Mesenchymal stem cell (in vitro differentiated cells and primary cell): Measurements from ENCODE around the gene ZFP92.

ENCODE experiments used
- DNase-seq: peaks from one replicate; pipeline ENCODE4 v3.0.0-alpha.2; 2013
- H2AFZ ChIP-seq: one replicate; pipeline ENCODE4 v1.6.1; 2013; ENCODE audit warnings: low read depth, mild to moderate bottlenecking, control low read depth, inconsistent platforms, low read length, moderate library complexity
- H2AK5ac ChIP-seq: 2 replicates; pipeline ENCODE4 v1.6.1; 2013; ENCODE audit warnings: low read length, moderate library complexity, mild to moderate bottlenecking, inconsistent platforms; ENCODE audit not compliant: severe bottlenecking
- H2BK120ac ChIP-seq: one replicate; pipeline ENCODE4 v1.6.1; 2013; ENCODE audit warnings: low read depth, mild to moderate bottlenecking, inconsistent platforms, low read length, moderate library complexity
- H2BK12ac ChIP-seq, 2 experiments: one replicate each; pipeline ENCODE4 v1.6.1; 2013; ENCODE audit warnings: inconsistent platforms in 2 of 2, low read length in 2 of 2, mild to moderate bottlenecking in 2 of 2, moderate library complexity in 2 of 2, control low read depth in 1 of 2
- H2BK15ac ChIP-seq: one replicate; pipeline ENCODE4 v1.6.1; 2013; ENCODE audit warnings: mild to moderate bottlenecking, low read depth, inconsistent platforms; ENCODE audit not compliant: poor library complexity, severe bottlenecking
- H2BK5ac ChIP-seq: 2 replicates; pipeline ENCODE4 v1.6.1; 2013; ENCODE audit warnings: low read depth, mild to moderate bottlenecking, low read length, control low read depth, inconsistent platforms; ENCODE audit not compliant: poor library complexity, severe bottlenecking
- H3K14ac ChIP-seq, 2 experiments: one replicate each; pipeline ENCODE4 v1.6.1; 2013; ENCODE audit warnings: inconsistent platforms in 2 of 2, low read length in 2 of 2, control low read depth in 1 of 2, mild to moderate bottlenecking in 1 of 2, moderate library complexity in 1 of 2
- H3K18ac ChIP-seq, 2 experiments: one replicate each; pipeline ENCODE4 v1.6.1; 2013; ENCODE audit warnings: inconsistent platforms in 2 of 2, low read length in 2 of 2, control low read depth in 1 of 2, low read depth in 1 of 2, mild to moderate bottlenecking in 1 of 2
- H3K23ac ChIP-seq, 2 experiments: one replicate each; pipeline ENCODE4 v1.6.1; 2013; ENCODE audit warnings: inconsistent platforms in 2 of 2, low read length in 2 of 2, mild to moderate bottlenecking in 2 of 2, moderate library complexity in 2 of 2, control low read depth in 1 of 2
- H3K27ac ChIP-seq: 2 replicates; pipeline ENCODE4 v1.5.1; 2013; ENCODE audit warnings: mild to moderate bottlenecking, moderate library complexity, low read length, control low read depth, inconsistent platforms; ENCODE audit not compliant: poor library complexity, severe bottlenecking
- H3K27me3 ChIP-seq, 2 experiments: 2 replicates each; pipeline versions ENCODE4 v1.6.1 to v1.7.0; 2013; ENCODE audit warnings: low read length in 2 of 2, mild to moderate bottlenecking in 2 of 2, moderate library complexity in 2 of 2, control low read depth in 1 of 2, inconsistent platforms in 1 of 2; ENCODE audit not compliant: control insufficient read depth in 1 of 2, insufficient read depth in 1 of 2
- H3K36me3 ChIP-seq, 2 experiments: 2 replicates each; pipeline versions ENCODE4 v1.6.1 to v1.7.0; 2013; ENCODE audit warnings: low read length in 2 of 2, control low read depth in 1 of 2, inconsistent platforms in 1 of 2, low read depth in 1 of 2, mild to moderate bottlenecking in 1 of 2; ENCODE audit not compliant: insufficient read depth in 2 of 2, control insufficient read depth in 1 of 2
- H3K4ac ChIP-seq, 2 experiments: one replicate each; pipeline ENCODE4 v1.6.1; 2013; ENCODE audit warnings: inconsistent platforms in 2 of 2, low read length in 2 of 2, mild to moderate bottlenecking in 2 of 2, moderate library complexity in 2 of 2, control low read depth in 1 of 2, low read depth in 1 of 2
- H3K4me1 ChIP-seq: 2 replicates; pipeline ENCODE4 v1.6.1; 2013; ENCODE audit warnings: low read depth, low read length, control low read depth; ENCODE audit not compliant: control insufficient read depth, insufficient read depth
- H3K4me2 ChIP-seq: 2 replicates; pipeline ENCODE4 v1.6.1; 2013; ENCODE audit warnings: low read length, mild to moderate bottlenecking, inconsistent platforms; ENCODE audit not compliant: poor library complexity, severe bottlenecking
- H3K4me3 ChIP-seq, 2 experiments: 2 replicates each; pipeline versions ENCODE4 v1.5.1 to v1.7.0; 2013; ENCODE audit warnings: low read length in 2 of 2, mild to moderate bottlenecking in 2 of 2, control low read depth in 1 of 2, low read depth in 1 of 2; ENCODE audit not compliant: insufficient read depth in 1 of 2
- H3K79me1 ChIP-seq: replicated peaks from 2 replicates; pipeline ENCODE4 v1.6.1; 2013; ENCODE audit warnings: mild to moderate bottlenecking, control low read depth, low read length, inconsistent platforms; ENCODE audit not compliant: poor library complexity, severe bottlenecking
- H3K9ac ChIP-seq: 2 replicates; pipeline ENCODE4 v1.7.0; 2013; ENCODE audit warnings: mild to moderate bottlenecking, low read length, moderate library complexity
- H3K9me3 ChIP-seq: 2 replicates; pipeline ENCODE4 v1.7.0; 2013; ENCODE audit warnings: mild to moderate bottlenecking, low read length; ENCODE audit not compliant: control insufficient read depth
- H4K8ac ChIP-seq: one replicate; pipeline ENCODE4 v1.6.1; 2013; ENCODE audit warnings: inconsistent platforms, mild to moderate bottlenecking, low read length, moderate library complexity
- H4K91ac ChIP-seq: one replicate; pipeline ENCODE4 v1.6.1; 2013; ENCODE audit warnings: mild to moderate bottlenecking, low read length, inconsistent platforms
- WGBS: methylation state at CpG from one replicate; pipeline ENCODE4 v1.1.7; 2013; ENCODE audit warnings: mixed read lengths; 5-methylcytosine and 5-hydroxymethylcytosine counted together

Gene ZFP92

DNA sequence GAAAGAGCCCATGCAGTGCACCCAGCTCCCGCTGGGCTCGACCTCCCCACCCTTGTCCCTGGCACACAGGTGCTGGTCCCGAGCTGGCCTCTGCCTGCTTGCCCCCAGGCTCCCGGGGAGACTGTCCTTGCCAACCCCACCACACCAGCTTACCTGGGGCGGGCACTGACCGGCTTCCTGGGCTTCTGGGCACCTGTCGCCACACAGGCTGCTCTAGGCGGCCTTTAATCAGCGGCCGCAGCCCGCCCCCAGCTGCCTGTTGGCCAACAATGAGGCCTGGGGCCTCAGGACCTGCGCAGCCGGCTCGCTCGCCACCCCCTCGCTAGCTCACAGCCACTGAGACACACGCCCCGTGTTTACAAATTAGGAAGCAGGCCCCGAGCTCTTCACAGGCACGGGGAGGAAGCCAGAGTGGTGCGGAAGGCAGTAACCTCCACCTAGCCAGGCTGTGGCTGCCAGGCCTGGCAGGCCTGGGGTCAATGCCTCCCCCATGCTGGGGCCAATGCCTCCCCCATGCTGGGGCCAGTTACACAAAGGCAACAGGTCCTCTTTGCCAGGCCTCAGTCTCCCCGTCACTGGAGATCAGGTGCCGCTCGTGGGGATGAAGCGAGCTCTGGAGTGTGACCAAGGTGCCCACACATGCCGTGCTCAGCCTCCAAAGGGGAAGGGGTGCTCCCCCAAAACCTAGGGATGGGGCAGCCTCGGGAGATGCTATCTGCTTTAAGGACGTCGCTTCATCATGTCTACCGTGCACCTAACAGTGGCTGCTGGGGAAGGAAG is 34.8 kb downstream of the ZFP92 start, which contains the start of gene TREX2:
Gene TREX2 (minus strand): TSS at position 201 of the 780 bp plus-strand sequence. CDS start 626 bp downstream, outside the sequence.
- Histone ChIP-seq H3K4me2 (no peak within 1 kb of the TSS), H2AFZ (no peak within 1 kb of the TSS), H3K18ac (no peak within 1 kb of the TSS), H3K36me3 (peaks cover 0 to 36% of the 10 kb centered on the region in 2 experiments), H2BK5ac (no peak within 1 kb of the TSS), H2BK15ac (no peak within 1 kb of the TSS), H3K9ac (no peak within 1 kb of the TSS), H2BK120ac (no peak within 1 kb of the TSS), H3K4me1 (no peaks in the 10 kb centered on the region), H2AK5ac (no peak within 1 kb of the TSS), H3K23ac (no peak within 1 kb of the TSS), H3K9me3 (no peaks in the 10 kb centered on the region), H3K14ac (no peak within 1 kb of the TSS), H2BK12ac (no peak within 1 kb of the TSS), H3K4ac (no peak within 1 kb of the TSS), H3K27me3 (peaks cover 0 to 30% of the 10 kb centered on the region in 2 experiments), H4K8ac (no peak within 1 kb of the TSS), H4K91ac (no peak within 1 kb of the TSS), H3K79me1 (no peaks in the 10 kb centered on the region), H3K27ac (no peak within 1 kb of the TSS), H3K4me3 (no peak within 1 kb of the TSS)
- whole genome bisulfite sequencing, result 91% methylated on average over 29 of the region's 30 CpGs
- no peak for DNase-seq

DNA sequence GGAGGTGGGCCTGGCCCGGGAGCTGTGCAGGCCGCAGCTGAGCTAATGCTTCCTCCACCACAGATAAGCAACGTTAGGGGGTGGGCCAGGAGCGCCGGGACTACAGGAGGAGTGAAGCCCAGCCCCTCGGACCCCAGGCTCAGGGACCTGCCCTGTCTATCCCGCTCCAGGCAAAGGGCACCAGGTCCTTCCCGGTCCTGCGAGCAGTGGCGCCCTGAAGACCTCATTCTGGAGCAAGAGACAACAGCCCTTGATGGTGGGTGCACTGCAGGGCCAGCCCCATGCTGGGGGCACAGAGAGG is 35.3 kb downstream of the ZFP92 start:
- Histone ChIP-seq H2BK15ac (no peak overlapping the region), H3K27ac (no peak overlapping the region), H4K91ac (no peak overlapping the region), H3K4me1 (no peaks in the 10 kb centered on the region), H3K9ac (no peak overlapping the region), H3K23ac (no peak overlapping the region), H2AK5ac (no peak overlapping the region), H3K79me1 (no peaks in the 10 kb centered on the region), H3K18ac (no peak overlapping the region), H2BK5ac (no peak overlapping the region), H3K4me2 (no peak overlapping the region), H4K8ac (no peak overlapping the region), H3K9me3 (no peaks in the 10 kb centered on the region), H2BK12ac (no peak overlapping the region), H3K4ac (no peak overlapping the region), H3K27me3 (peaks cover 0 to 26% of the 10 kb centered on the region in 2 experiments), H3K4me3 (no peak overlapping the region), H3K14ac (no peak overlapping the region), H2AFZ (no peak overlapping the region), H2BK120ac (no peak overlapping the region), H3K36me3 (peaks cover 0 to 39% of the 10 kb centered on the region in 2 experiments)
- DNase-seq, result no peak
- 86% methylated on average over 9 of the region's 10 CpGs for WGBS

DNA sequence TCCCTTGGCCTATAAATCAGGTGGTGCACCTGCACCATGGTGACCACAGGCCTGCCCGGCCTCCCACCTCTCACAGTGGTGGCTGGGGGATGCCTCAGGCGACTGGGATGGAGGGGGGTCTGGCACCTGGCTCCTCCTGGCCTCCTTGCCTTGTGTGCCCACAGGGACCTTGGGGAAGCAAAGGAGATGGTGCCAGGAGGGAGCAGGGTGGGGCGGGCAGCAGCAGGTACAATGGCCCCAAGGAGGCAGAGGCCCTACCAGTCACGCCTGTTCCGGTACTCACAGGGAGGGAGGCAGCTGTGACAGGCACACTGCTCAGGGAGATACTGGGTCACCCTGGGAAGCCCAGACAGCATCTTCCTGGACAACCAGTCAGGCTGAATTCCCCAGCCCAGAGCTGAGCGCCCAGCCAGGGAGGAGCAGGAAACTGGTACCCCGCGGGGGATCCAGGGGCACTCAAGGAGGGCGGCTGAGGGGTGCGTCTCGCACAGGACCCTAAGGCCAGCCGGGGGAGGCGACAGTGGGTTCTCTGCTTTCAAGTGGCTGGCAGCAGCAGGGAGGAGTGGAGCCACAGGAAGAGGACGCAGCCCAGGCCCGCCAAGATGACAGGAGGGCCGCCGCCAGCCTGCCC is 35.8 kb downstream of the ZFP92 start:
- Histone ChIP-seq H3K4me2 (no peak overlapping the region), H4K91ac (no peak overlapping the region), H3K23ac (no peak overlapping the region), H2BK12ac (no peak overlapping the region), H3K18ac (no peak overlapping the region), H2BK120ac (no peak overlapping the region), H4K8ac (no peak overlapping the region), H2AK5ac (no peak overlapping the region), H2BK5ac (no peak overlapping the region), H3K27me3 (peaks cover 0 to 25% of the 10 kb centered on the region in 2 experiments), H3K36me3 (peaks cover 0 to 39% of the 10 kb centered on the region in 2 experiments), H2BK15ac (no peak overlapping the region), H3K14ac (no peak overlapping the region), H2AFZ (no peak overlapping the region), H3K9me3 (no peaks in the 10 kb centered on the region), H3K4me1 (no peaks in the 10 kb centered on the region), H3K4ac (no peak overlapping the region), H3K4me3 (no peak overlapping the region), H3K27ac (no peak overlapping the region), H3K9ac (no peak overlapping the region), H3K79me1 (no peaks in the 10 kb centered on the region)
- no peak for DNase-seq
- 98% methylated on average over 17 of the region's 17 CpGs for WGBS

DNA sequence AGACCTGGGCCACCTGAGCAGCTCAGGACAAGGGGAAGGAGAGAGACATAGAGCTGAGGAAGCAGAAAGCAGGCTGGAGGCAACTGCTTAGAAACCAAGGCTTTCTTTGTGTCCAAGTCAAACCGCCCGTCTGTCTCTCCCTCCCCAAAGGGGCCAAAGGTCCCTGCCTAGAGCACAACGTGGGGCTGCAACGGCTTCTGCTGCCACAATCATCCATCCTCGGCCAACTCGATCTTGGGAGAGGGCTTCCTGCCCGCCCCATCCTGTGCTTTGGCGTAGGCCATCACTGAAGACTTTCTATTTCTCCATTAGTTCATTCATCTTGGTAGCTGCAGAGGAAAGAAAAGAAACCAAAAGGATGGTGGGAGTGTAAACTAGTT is 36.3 kb downstream of the ZFP92 start:
- H3K14ac ChIP-seq, result no peak overlapping the region
- no peaks in the 10 kb centered on the region for H3K9me3 ChIP-seq
- H4K8ac ChIP-seq, result no peak overlapping the region
- no peak overlapping the region for H3K23ac ChIP-seq
- peaks cover 0 to 39% of the 10 kb centered on the region in 2 experiments for H3K36me3 ChIP-seq
- no peak overlapping the region for H3K9ac ChIP-seq
- 86% methylated on average over 6 of the region's 8 CpGs for WGBS
- H2BK5ac ChIP-seq, result no peak overlapping the region
- H2AK5ac ChIP-seq, result no peak overlapping the region
- no peak overlapping the region for H3K4me3 ChIP-seq
- no peak overlapping the region for H2BK120ac ChIP-seq
- H2BK15ac ChIP-seq, result no peak overlapping the region
- no peak overlapping the region for H2AFZ ChIP-seq
- H3K4me1 ChIP-seq, result no peaks in the 10 kb centered on the region
- no peak overlapping the region for H3K18ac ChIP-seq
- H3K79me1 ChIP-seq, result no peaks in the 10 kb centered on the region
- no peak overlapping the region for H2BK12ac ChIP-seq
- H3K27ac ChIP-seq, result no peak overlapping the region
- H3K4me2 ChIP-seq, result no peak overlapping the region
- H4K91ac ChIP-seq, result no peak overlapping the region
- no peak for DNase-seq
- H3K27me3 ChIP-seq, result peaks cover 0 to 20% of the 10 kb centered on the region in 2 experiments
- H3K4ac ChIP-seq, result no peak overlapping the region
